ENCODE data around the gene CDC42SE1.
A peak's percentile ranks its signal among the peaks of the same experiment; 100 is the strongest.

Gene CDC42SE1

DNA sequence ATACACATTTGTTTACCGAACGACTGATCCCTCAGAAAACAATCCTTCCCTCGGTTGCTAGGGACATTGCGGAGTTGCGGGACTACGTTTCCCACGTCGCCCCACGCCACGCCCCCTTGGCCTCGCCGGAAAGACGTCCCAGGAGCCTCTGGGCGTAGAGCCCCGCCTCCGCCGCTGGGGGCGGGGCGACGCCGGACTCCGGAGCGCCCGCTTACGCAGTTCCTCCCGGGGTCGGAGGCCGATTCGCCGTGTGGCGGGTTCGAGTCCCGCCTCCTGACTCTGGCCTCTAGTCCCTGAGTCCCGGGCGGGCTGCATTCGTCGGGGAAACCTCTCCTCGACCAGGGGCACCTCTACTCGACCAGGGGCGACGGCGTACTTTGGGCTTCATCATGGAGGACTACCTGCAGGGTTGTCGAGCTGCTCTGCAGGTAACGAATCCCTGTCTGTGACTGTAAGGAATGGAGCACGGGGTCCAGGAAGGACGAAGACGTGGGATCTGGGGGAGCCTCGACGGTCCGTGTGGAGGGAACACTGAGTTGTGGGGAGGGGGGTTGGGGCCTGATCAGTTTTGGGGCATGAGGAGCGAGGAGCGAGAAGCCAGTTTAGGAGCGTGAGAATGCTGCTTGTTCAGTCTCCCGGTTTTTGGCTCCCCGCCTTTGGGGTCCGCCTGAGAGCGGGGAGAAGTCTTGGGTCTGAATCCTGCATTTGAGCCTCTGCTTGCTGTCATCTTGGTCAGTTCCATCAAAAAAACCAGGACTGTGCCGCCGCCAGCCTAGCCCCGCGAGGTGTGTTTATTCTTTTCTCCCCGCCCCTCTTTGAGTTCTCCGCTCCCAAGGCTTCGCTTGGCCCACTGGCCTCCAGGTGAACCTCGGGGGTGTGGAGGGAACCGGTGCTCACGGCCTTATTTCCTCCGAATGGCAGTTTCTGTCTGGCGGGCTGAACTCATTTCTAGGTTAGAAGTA lies 50.9 kb downstream of the CDC42SE1 start, which contains the start of gene PRUNE1:
PRUNE1 (plus strand) TSS at position 206 of the 962 bp plus-strand sequence; CDS start at position 390, 184 bp downstream.
- peak within 1 kb of the TSS; percentile 98 for H3K27ac Mint-ChIP-seq
- no peaks in the 10 kb centered on the region for H3K9me3 Mint-ChIP-seq

GRCh38 chr1:151007853-151008243 lies 51.6 kb downstream of the CDC42SE1 start:
- Mint-ChIP-seq H3K4me3 (peak overlapping the region; percentile 100), H3K9me3 (no peaks in the 10 kb centered on the region), H3K4me1 (peaks cover 40% of the 10 kb centered on the region), H3K27ac (peak overlapping the region; percentile 98), H3K36me3 (peaks cover 2% of the 10 kb centered on the region), H3K27me3 (no peaks in the 10 kb centered on the region)
- peak in 1 of 2 donors; percentile 22 for DNase-seq (ENCODE audit: low spot score in 2 of 2)
- peak; percentile 0 for ATAC-seq (ENCODE audit: low read depth)

More for the DNA sequence above, 50.9 kb downstream of the CDC42SE1 start, which contains the start of gene PRUNE1:
- Mint-ChIP-seq H3K4me1 (peaks cover 41% of the 10 kb centered on the region), H3K27me3 (no peaks in the 10 kb centered on the region), H3K4me3 (peak within 1 kb of the TSS; percentile 100), H3K36me3 (peaks cover 4% of the 10 kb centered on the region)
- peak; percentile 89 for ATAC-seq (ENCODE audit: low read depth)
- peak; percentile 91 to 94 for DNase-seq (ENCODE audit: low spot score in 2 of 2)

GRCh38 chr1:151006327-151007052 lies 52.9 kb downstream of the CDC42SE1 start, which contains the start of gene MINDY1:
MINDY1 (minus strand) TSS chr1:151006902; CDS start chr1:151002617, 4,285 bp downstream.
- peak; percentile 30 to 32 for DNase-seq (ENCODE audit: low spot score in 2 of 2)
- peak; percentile 27 for ATAC-seq (ENCODE audit: low read depth)
- Mint-ChIP-seq H3K27ac (peak within 1 kb of the TSS; percentile 98), H3K9me3 (no peaks in the 10 kb centered on the region), H3K36me3 (peaks cover 5% of the 10 kb centered on the region), H3K4me3 (peak within 1 kb of the TSS; percentile 100), H3K4me1 (peaks cover 44% of the 10 kb centered on the region), H3K27me3 (no peaks in the 10 kb centered on the region)

DNA sequence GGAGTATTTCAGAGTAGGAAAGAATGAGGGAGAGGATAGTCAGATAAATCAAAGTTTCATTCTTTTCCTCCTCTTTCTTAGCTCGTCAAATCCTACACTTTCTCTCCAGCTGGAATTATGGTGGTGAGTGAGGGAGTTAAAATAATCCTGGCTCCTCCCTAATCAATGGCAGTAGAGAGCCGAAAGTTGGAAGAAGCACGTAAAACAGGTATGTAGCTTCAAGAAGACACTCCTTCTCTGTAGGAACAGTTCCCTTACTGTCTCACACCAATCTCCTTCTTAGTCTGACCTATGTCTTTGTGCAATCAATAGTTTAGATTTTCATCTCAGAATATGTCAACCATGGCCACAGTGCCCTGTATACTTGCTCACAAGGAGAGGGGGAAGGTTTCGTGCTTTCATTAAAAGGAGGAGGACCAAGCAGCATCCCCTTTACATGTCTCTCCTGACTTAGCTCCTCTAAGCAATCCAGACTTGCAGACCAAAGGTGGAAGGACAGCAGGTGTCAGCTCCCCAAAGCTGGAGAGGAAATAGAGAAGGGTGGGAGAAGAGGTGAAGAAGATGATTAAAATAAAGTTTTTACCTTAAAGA lies 53.6 kb downstream of the CDC42SE1 start:
- Mint-ChIP-seq H3K36me3 (peaks cover 6% of the 10 kb centered on the region), H3K27ac (peak overlapping the region; percentile 98), H3K4me1 (peaks cover 44% of the 10 kb centered on the region), H3K4me3 (peak overlapping the region; percentile 100), H3K9me3 (no peaks in the 10 kb centered on the region), H3K27me3 (no peaks in the 10 kb centered on the region)
- no peak for ATAC-seq (ENCODE audit: low read depth)
- no peak for DNase-seq (ENCODE audit: low spot score in 2 of 2)

DNA sequence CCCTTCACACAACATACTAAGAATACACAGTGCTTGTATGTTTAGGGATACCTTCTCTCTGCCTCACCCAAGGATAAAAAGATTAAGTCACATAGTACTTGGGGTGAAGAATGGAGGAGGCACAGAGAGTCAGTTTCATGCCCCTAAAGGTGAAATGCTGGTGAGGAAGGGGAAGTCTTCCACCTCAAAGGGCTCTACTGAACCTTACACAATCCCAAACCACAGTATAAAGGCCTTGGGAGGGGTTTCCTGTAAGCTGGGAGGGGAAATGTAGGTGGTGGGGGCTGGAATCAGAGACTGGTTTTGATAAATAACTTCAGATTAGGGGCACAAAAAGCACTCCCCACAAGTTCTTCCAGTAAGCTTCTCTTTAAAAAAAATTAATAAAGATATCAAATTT lies 56.2 kb downstream of the CDC42SE1 start:
- Mint-ChIP-seq H3K9me3 (no peaks in the 10 kb centered on the region), H3K27me3 (no peaks in the 10 kb centered on the region), H3K4me3 (no peak overlapping the region), H3K36me3 (peaks cover 9% of the 10 kb centered on the region), H3K4me1 (peaks cover 35% of the 10 kb centered on the region), H3K27ac (no peak overlapping the region)
- DNase-seq (ENCODE audit: low spot score in 2 of 2) = no peak
- no peak for ATAC-seq (ENCODE audit: low read depth)

DNA sequence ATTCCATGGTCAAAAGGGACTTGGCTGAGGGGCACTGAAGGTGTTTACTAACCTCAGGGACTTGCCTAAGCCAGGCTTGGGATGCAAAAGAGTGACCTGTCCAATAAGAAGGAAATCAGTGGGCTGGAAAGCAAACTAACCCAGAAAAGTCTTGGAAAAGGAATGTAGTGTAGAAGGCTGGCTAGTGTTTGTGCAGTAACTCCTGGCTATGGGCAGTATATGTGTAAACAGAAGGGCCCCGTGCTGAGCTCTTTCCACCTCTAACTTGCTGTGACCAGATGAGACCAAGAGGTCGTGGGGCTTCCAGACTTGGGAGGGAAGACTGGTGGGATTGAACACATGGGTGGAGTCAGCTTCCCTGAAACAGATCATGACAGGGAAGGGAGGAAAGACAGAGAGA lies 56.8 kb downstream of the CDC42SE1 start:
- peaks cover 30% of the 10 kb centered on the region for H3K4me1 Mint-ChIP-seq
- no peak for ATAC-seq (ENCODE audit: low read depth)
- no peak overlapping the region for H3K4me3 Mint-ChIP-seq
- no peaks in the 10 kb centered on the region for H3K27me3 Mint-ChIP-seq
- no peak for DNase-seq (ENCODE audit: low spot score in 2 of 2)
- peaks cover 9% of the 10 kb centered on the region for H3K36me3 Mint-ChIP-seq
- no peaks in the 10 kb centered on the region for H3K9me3 Mint-ChIP-seq
- no peak overlapping the region for H3K27ac Mint-ChIP-seq

- Mint-ChIP-seq H3K27ac (no peak overlapping the region), H3K36me3 (peaks cover 12% of the 10 kb centered on the region), H3K9me3 (no peaks in the 10 kb centered on the region), H3K4me1 (peaks cover 25% of the 10 kb centered on the region), H3K4me3 (no peak overlapping the region), H3K27me3 (no peaks in the 10 kb centered on the region)
- no peak for ATAC-seq (ENCODE audit: low read depth)
- no peak for DNase-seq (ENCODE audit: low spot score in 2 of 2)
Measured at GRCh38 chr1:151002051-151002450, 57.4 kb downstream of the CDC42SE1 start.

DNA sequence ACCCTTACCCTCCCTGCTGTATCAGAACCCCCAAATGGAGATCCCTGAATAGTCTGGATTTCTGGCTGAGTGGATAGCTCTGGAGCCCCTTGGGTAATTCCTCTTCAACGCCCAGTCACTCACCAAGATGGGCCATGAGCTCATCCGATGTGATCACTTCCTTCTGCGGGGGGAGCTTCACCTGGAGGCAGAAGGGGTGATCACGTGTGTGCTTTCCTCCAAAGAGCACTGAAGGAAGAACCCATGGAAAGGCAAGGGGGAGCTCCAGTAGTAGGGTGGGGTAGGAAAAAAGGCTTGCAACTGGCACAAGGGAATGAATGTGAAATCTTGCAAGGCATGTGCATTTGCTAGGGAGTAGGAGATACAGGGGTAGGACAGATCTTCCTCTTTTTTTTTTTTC lies 57.8 kb downstream of the CDC42SE1 start:
- Mint-ChIP-seq H3K27me3 (no peaks in the 10 kb centered on the region), H3K36me3 (peaks cover 12% of the 10 kb centered on the region), H3K4me3 (no peak overlapping the region), H3K9me3 (no peaks in the 10 kb centered on the region), H3K4me1 (peaks cover 21% of the 10 kb centered on the region), H3K27ac (no peak overlapping the region)
- DNase-seq (ENCODE audit: low spot score in 2 of 2) (no peak), ATAC-seq (ENCODE audit: low read depth) (no peak)

Measured in memory B cell (primary cell).